ENCODE results near the gene ECT2. TPM values are rescaled to one million over a fixed set of nuclear protein-coding genes. Genes with fewer than 3 reads are reported as not detected.
"Not testable (repeated sequence)": the region's sequence is repeated elsewhere in the genome, so short reads cannot be mapped to it uniquely, and the experiment has no call there.

ECT2 gene
- total RNA-seq, 1 experiment from 2014 or later, result 171 TPM

DNA sequence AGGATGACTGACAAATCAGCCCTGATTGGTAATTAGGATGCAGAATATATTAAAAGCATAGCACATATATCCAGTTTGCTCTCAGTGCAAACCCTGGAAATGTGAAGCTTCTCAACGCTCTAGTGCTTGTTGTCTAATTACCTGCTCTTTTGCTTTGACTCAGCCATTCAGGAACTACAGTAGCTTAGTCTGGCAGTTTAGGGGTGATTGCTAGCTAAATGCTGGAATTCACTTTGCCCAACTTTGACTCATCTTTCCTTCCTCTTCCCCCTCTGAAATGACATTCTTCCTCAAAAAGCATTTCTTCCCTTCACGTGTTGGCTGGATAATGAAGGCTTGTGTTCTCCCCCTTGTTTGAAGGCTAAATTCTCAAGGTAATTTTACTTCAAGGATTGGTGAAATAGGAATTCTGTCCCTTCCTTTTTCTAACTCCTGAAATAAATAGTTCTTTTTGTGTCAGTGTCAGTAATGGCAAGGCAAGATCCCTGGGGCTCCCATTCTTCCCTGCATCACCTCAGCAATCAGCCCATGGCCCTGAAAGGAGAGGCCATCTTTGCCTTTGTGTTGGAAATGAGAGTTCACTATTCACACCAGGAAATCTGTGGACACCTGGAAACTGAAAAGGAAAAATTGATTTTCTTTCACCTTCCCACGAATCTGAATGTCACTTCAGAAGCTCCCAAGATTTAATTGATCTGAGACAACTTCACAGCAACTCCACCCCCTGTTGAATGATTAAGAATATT is 103.6 kb downstream of the ECT2 start:
- no peak for DNase-seq (ENCODE audit: extremely low read depth, low read depth)

DNA sequence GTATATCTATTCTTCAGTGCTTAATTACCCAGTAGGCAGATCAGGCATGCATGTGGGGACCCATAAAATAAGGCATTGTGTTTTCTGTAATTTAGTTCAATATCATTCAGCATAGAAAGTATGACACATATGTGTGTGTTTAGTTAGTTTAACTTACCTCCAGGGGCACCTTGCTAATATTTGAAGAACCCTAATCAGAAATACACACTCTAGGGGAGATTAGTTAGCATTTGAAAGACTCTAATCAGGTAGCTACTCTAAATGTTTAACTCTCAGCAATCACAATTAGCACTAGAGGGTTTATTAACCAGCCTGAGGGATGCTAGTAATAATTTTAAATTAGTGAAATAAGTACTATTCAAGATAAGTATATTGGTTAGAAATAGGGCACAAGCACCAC is 104.5 kb downstream of the ECT2 start:
- no peak for DNase-seq (ENCODE audit: extremely low read depth, low read depth)

DNA sequence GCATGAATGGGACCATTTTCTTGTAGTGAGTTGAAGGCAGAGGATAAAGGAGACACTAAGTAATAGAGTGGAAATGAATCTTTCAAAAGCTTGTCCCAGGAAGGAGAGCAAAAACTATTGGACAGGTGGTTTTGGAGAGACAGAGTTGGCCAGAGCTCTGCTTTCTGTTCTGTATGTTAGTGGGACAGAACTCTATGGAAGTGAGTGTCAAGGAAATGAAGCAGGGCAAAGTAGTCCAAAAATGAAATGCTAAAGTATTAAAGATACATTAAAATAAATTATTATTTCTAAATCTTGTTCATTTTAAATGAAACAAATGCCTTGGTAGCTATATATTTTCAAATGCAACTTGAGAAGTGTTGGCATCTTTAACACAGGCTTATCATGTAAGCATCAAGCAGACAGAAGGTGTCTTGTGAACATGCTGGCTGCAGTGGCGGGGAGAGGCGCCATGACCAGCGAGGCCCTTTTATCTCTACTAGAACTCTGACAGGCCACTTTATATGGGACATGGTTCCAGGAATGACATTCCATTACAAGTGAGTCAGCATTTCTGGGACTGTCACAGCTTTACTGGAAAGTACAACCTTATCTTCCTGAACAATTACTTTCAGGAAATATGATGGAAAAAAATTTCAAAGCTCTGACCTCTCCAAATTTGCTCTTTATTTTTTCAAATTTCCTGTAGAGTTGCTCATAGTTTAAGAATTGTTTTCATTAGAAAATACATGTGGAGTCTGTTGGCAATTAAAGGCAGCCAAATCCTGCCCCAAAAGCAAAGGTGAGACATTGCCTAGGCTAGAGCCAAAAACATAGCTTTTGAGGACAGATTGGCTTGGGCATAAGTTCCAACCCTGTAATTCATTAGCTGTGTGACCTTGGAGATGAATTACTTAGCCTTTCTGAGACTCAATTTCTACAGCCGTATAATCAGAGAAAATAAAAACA is 106.5 kb downstream of the ECT2 start:
- DNase-seq (ENCODE audit: extremely low read depth, low read depth), result no peak

DNA sequence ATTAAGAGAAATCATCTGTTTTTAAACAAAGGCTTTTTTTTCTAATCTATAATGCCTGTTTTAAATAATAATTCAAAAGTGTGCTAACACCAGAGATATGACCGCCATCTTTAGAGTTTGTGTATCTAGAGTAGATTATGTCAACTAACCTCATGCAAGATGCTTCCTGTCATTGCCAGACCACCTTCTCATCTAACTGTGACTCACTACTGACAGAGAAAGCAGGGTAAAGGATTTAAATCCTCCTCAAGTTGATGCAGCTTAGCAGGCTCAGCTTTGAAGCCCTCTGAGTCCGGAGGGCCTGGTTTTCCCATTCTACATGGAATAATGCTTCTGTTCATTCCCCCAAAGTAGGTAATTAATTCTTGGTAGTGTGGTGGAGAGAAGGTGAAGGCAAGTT is 108.5 kb downstream of the ECT2 start:
- no peak for DNase-seq (ENCODE audit: extremely low read depth, low read depth)

DNA sequence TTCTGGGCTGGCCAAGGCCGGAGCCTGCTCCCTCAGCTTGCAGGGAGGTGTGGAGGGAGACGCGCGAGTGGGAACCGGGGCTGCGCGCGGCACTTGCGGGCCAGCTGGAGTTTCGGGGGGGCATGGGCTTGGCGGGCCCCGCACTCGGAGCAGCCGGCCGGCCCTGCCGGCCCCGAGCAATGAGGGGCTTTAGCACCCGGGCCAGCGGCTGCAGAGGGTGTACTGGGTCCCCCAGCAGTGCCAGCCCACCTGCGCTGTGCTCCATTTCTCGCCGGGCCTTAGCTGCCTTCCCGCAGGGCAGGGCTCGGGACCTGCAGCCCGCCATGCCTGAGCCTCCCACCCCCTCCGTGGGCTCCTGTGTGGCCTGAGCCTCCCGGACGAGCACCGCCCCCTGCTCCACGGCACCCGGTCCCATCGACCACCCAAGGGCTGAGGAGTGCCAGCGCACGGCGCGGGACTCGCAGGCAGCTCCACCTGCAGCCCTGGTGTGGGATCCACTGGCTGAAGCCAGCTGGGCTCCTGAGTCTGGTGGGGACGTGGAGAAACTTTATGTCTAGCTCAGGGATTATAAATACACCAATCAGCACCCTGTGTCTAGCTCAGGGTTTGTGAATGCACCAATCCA is 116.3 kb downstream of the ECT2 start:
- DNase-seq (ENCODE audit: extremely low read depth, low read depth), result not testable (repeated sequence)

DNA sequence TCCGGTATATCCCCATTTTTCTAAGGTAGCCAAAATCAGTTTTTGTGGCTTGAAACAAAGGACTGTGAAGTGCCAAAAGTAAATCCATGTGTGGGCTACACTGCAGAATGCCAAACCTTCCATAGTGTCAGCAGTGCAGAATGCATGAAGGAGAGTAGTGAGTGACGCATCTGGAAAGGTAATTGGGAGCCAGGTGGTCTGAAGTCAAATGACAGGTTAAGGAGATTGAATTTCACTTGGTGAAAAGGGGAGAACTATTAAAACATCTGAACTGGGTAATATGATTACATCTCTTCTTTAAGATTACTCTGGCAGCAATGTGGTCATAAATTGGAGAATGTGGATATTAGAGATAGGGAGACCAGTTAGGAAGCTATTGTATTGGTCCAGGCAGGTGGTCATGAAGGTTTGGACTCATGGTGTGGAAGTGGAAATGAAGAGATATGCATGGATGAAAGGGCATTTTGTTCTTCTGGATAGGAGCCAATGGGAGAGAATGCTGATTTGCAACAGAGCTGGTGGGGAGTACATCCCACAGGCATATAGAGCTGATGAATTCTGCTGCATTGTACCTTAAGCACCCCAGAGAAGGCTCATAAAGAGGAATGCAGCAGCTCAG is 118.2 kb downstream of the ECT2 start:
- no peak for DNase-seq (ENCODE audit: extremely low read depth, low read depth)

DNA sequence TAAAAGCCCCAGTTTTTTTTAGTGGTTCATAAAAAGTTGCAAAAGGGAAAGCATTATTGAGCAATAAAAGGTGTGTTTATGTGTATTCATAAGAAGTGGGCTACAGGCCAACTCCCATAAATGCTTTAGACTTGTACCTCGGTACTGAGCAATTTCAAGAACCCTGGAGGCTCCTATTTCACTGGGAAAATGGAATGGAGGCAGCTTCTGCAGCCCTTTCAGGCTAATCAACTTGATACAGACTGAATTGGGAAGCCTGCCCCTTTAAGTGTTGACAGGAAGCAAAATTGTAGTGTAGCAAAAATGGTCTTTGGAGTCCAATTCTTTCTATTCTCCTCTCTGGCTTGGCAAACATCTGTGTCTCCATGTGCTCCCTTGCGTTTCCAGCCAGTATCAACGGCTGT is 118.8 kb downstream of the ECT2 start:
- DNase-seq (ENCODE audit: extremely low read depth, low read depth), result no peak

DNA sequence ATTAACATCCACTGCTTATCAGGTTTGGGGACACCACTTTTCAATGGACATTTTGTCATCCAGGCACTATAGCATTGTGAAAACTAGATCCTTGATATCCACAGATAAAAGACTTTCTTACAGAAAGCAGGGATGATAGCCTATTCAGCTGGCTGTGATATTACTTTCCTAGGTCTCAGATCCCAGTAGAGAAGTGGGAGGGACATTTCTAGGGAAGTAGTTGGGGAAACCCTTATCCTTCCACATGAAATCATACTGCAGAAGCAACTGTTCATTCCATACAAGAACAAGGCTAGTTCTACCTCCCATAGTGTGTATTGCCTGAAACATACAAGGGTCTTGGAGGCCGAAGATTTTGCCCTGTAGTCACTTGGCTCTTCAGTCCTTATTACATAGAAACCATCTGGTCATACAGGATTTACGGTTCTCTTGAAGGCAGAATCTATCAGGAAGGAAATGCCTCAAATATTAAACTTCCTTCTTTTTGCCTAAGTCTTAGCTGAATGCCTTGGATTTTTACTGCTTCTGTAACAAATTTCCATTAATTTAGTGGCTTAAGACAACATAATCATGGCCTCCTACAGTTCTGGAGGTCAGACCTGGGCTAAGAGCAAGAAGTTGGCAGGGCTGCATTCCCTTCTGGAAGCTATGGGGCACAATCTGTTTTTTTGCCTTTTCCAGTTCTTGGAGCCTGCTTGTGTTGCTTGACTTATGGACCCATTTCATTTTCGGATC is 119.4 kb downstream of the ECT2 start:
- DNase-seq (ENCODE audit: extremely low read depth, low read depth), result no peak

Small RNA genes lying within 50 kb of the gene (small RNA-seq; reads per million reads assigned to genes)
- gene AC108667.1, result 0 reads per million in 2 experiments
- 0 reads per million in 2 experiments for gene RF00139
- gene RNU4-4P, result 0 to 0.06 reads per million in 2 experiments
- gene RNU6-547P, result 0 reads per million in 2 experiments

Other genes starting within 250 kb of the ECT2 start
- 0.12 and 1.5 TPM in 2 replicates for gene TNFSF10, start 227.3 kb upstream of the ECT2 start, total RNA-seq (2014; rRNA removed; shearing (Covaris generic))
- gene NCEH1, start 39.7 kb upstream of the ECT2 start, total RNA-seq (2014; rRNA removed; shearing (Covaris generic)), result 45.0 and 50.2 TPM in 2 replicates

All from NCI-H460 (cell line).